ENCODE measurements around the gene TCERG1. TPM values are rescaled to one million over a fixed set of nuclear protein-coding genes. Genes with fewer than 3 reads are reported as not detected.

The TCERG1 gene
- total RNA-seq, 2 donors from 2014 or later: 108 to 144 TPM

DNA sequence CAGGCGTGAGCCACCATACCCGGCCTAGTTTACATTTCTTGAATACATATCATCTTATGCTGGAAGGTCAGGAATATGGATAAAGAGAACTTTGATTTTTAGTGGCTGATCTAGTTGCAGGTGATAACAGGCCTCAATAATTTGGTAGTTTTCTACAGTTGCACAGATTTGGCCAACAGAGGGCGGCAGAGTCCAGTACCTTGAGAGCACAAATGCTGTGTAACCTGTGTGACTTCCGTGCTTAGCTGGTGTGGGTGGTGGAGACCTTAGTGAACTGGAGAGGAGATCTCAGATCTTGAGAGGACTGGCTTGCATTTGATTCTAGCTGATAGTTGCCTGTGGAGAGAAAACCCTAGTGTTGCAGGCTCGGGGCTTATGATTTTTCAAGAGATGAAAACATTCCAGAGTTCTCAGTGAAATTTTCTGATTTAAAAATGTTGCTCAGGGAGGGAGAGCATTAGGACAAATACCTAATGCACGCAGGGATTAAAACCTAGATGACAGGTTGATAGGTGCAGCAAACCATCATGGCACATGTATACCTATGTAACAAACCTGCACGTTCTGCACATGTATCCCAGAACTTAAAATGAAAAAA, 86.2 kb downstream of the TCERG1 start:
- H3K4me1 Mint-ChIP-seq: peaks cover 13% of the 10 kb centered on the region
- H3K4me3 Mint-ChIP-seq: no peak overlapping the region
- peaks cover 7% of the 10 kb centered on the region for H3K9me3 ChIP-seq (ENCODE audit: control insufficient read depth, low read length)
- H3K27me3 Mint-ChIP-seq (ENCODE audit: insufficient read depth): peaks cover 4% of the 10 kb centered on the region
- H3K27ac Mint-ChIP-seq: no peak overlapping the region
- H3K27ac ChIP-seq (ENCODE audit: low read depth, low read length): no peak overlapping the region
- 0 to 37% methylated on average over 2 to 6 of the region's 7 CpGs for WGBS, 2 experiments (ENCODE audit: insufficient coverage in 1 of 2, insufficient read length in 1 of 2)
- H3K4me1 ChIP-seq (ENCODE audit: control insufficient read depth, insufficient read depth, low read length): no peaks in the 10 kb centered on the region
- H3K36me3 ChIP-seq (ENCODE audit: control insufficient read depth, insufficient read depth, low read length): no peaks in the 10 kb centered on the region
- no peaks in the 10 kb centered on the region for H3K27me3 ChIP-seq (ENCODE audit: control insufficient read depth, insufficient read depth, low read length, poor library complexity, severe bottlenecking)
- peak; percentile 94 for DNase-seq
- H3K36me3 Mint-ChIP-seq (ENCODE audit: low read depth): no peaks in the 10 kb centered on the region
- H3K9me3 Mint-ChIP-seq: peaks cover 4% of the 10 kb centered on the region
- no peak overlapping the region for H3K9ac ChIP-seq (ENCODE audit: extremely low read depth, low read length, poor library complexity, severe bottlenecking)
- TF ChIP-seq, protein P1, sequence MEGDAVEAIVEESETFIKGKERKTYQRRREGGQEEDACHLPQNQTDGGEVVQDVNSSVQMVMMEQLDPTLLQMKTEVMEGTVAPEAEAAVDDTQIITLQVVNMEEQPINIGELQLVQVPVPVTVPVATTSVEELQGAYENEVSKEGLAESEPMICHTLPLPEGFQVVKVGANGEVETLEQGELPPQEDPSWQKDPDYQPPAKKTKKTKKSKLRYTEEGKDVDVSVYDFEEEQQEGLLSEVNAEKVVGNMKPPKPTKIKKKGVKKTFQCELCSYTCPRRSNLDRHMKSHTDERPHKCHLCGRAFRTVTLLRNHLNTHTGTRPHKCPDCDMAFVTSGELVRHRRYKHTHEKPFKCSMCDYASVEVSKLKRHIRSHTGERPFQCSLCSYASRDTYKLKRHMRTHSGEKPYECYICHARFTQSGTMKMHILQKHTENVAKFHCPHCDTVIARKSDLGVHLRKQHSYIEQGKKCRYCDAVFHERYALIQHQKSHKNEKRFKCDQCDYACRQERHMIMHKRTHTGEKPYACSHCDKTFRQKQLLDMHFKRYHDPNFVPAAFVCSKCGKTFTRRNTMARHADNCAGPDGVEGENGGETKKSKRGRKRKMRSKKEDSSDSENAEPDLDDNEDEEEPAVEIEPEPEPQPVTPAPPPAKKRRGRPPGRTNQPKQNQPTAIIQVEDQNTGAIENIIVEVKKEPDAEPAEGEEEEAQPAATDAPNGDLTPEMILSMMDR (conservative IDR thresholded peaks at IDR 0.05): peak; percentile 94
- H3K4me3 ChIP-seq (ENCODE audit: low read length): no peak overlapping the region

DNA sequence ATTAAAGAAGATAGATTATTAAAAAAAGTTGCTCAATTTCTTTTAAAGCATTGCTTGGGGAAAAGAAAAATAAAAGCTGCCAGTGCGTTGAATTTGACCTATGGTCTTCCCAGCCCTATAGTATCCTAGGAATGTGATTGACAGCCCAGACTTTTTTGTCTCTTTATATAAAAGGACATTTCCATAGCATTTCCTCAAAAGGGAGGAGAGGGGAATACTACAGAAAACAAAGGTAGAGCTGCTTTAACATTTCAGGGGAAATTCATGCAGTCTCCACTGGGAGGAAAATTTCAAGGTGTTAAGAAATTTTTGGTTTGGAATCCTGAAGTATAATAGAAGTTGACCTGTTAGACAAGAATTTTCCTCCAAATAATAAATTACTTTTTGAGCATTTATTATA, 86.7 kb downstream of the TCERG1 start:
- Histone ChIP-seq H3K27me3 (ENCODE audit: control insufficient read depth, insufficient read depth, low read length, poor library complexity, severe bottlenecking) (no peaks in the 10 kb centered on the region), H3K27ac (ENCODE audit: low read depth, low read length) (no peak overlapping the region), H3K9me3 (ENCODE audit: control insufficient read depth, low read length) (peaks cover 7% of the 10 kb centered on the region), H3K36me3 (ENCODE audit: control insufficient read depth, insufficient read depth, low read length) (no peaks in the 10 kb centered on the region), H3K9ac (ENCODE audit: extremely low read depth, low read length, poor library complexity, severe bottlenecking) (no peak overlapping the region), H3K4me1 (ENCODE audit: control insufficient read depth, insufficient read depth, low read length) (no peaks in the 10 kb centered on the region), H3K4me3 (ENCODE audit: low read length) (no peak overlapping the region)
- Mint-ChIP-seq H3K4me1 (peaks cover 13% of the 10 kb centered on the region), H3K36me3 (ENCODE audit: low read depth) (no peaks in the 10 kb centered on the region), H3K4me3 (no peak overlapping the region), H3K27ac (no peak overlapping the region), H3K9me3 (peaks cover 4% of the 10 kb centered on the region), H3K27me3 (ENCODE audit: insufficient read depth) (peaks cover 4% of the 10 kb centered on the region)
- no peak for DNase-seq
- TF ChIP-seq, protein P1 (conservative IDR thresholded peaks at IDR 0.05): no peak
- WGBS, 2 experiments (ENCODE audit: insufficient coverage in 1 of 2, insufficient read length in 1 of 2): no CpG with 5 or more reads among the region's 1 CpG

DNA sequence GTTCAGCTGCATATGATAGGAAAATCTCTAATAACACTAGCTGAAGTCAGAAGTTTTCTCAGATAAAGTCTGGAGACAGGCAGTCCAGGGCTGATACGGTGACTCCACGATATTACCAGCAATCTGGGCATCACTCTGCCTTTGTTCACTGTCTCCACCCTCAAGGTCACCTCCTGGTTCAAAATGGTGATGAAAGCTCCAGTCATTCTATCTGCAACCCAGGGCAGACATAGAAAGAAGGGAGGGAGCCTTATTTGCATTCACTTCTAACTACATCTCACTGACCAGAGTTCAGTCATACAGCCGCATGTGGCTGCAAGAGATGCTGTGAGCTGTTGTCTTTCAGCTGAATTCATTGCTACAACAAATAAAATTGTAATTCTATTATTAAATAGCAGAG, 91.3 kb downstream of the TCERG1 start:
- Histone ChIP-seq H3K9me3 (ENCODE audit: control insufficient read depth, low read length) (no peaks in the 10 kb centered on the region), H3K4me1 (ENCODE audit: control insufficient read depth, insufficient read depth, low read length) (no peaks in the 10 kb centered on the region), H3K4me3 (ENCODE audit: low read length) (no peak overlapping the region), H3K27ac (ENCODE audit: low read depth, low read length) (no peak overlapping the region), H3K36me3 (ENCODE audit: control insufficient read depth, insufficient read depth, low read length) (no peaks in the 10 kb centered on the region), H3K27me3 (ENCODE audit: control insufficient read depth, insufficient read depth, low read length, poor library complexity, severe bottlenecking) (no peaks in the 10 kb centered on the region), H3K9ac (ENCODE audit: extremely low read depth, low read length, poor library complexity, severe bottlenecking) (no peak overlapping the region)
- H3K27me3 Mint-ChIP-seq (ENCODE audit: insufficient read depth): peaks cover 4% of the 10 kb centered on the region
- no peak overlapping the region for H3K27ac Mint-ChIP-seq
- TF ChIP-seq, protein P1 (conservative IDR thresholded peaks at IDR 0.05): no peak
- H3K4me1 Mint-ChIP-seq: peaks cover 11% of the 10 kb centered on the region
- no peaks in the 10 kb centered on the region for H3K9me3 Mint-ChIP-seq
- WGBS, 2 experiments (ENCODE audit: insufficient coverage in 1 of 2, insufficient read length in 1 of 2): 73 to 80% methylated on average over 2 to 3 of the region's 3 CpGs
- H3K36me3 Mint-ChIP-seq (ENCODE audit: low read depth): no peaks in the 10 kb centered on the region
- DNase-seq: no peak
- H3K4me3 Mint-ChIP-seq: no peak overlapping the region
